Measurements from ENCODE around the gene CUX1. TPM values are rescaled to one million over a fixed set of nuclear protein-coding genes. Genes with fewer than 3 reads are reported as not detected.
A peak's percentile ranks its signal among the peaks of the same experiment; 100 is the strongest.

The CUX1 gene
- total RNA-seq, 1 experiment from 2014 or later, result 47.6 TPM

DNA sequence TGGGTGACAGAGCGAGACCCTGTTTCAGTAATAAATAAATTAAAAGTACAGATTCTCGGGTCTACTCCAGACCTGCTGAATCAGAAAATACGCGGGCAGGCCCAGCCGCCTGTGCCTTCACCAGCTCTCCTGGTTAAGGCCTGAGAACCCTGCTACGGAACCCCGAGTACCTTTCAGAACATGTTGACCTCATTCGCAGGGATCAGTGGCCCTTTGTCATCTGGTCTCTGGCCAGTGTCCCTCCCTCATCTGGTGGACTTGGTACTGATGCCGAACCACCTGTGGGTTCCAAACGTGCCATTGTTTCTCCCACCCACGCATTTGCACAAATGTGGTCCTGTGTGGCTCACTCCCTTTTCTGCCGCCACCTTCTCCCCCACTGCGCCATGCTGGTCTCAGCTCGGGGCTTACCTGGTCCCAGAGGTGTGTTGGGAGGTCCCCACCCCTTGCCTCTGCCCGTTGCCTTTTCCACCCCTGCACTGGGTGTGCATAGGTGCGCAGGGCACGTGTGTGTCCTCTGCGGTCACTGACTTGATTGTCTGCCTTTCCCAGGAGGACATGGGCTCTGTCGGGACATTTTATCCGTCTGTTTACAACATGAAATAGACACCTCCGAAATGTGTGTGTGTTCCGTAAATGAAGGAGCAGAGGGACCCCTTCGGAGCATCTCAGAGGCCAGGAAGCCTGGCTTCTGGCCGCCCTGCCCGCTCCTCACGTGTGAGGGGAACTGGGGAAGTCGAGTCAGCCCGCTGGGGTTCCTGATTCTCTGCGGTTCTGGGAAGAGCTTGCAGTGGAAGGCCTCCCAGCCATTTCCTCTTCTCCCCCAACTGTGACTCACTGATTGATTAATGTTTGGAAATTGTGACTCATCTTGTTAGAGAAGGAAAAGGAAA lies 135.2 kb downstream of the CUX1 start:
- POLR2A ChIA-PET, result interaction anchor here (0.6 to 1.0 kb wide), 2 partner anchors 11 to 112 kb away, joined by 3 read pairs; no protein-coding TSS in a partner anchor
- BruUV-seq (replicated peaks), result no TSS peak
- intact Hi-C loops (cut with micrococcal nuclease), result no loop called here
- Mint-ChIP-seq H3K4me1 (ENCODE audit: insufficient read depth, unreplicated experiment) (peaks cover 19% of the 10 kb centered on the region), H3K27me3 (ENCODE audit: insufficient read depth, unreplicated experiment) (no peaks in the 10 kb centered on the region), H3K9me3 (ENCODE audit: unreplicated experiment) (no peaks in the 10 kb centered on the region), H3K27ac (ENCODE audit: low read depth, unreplicated experiment) (peak overlapping the region; percentile 44), H3K4me3 (ENCODE audit: unreplicated experiment) (no peak overlapping the region), H3K36me3 (ENCODE audit: insufficient read depth, unreplicated experiment) (peaks cover 11% of the 10 kb centered on the region)
- DNase-seq (ENCODE audit: unreplicated experiment), result peak; percentile 64
- CTCF ChIA-PET, result no interaction called here
- TF ChIP-seq, protein P1, sequence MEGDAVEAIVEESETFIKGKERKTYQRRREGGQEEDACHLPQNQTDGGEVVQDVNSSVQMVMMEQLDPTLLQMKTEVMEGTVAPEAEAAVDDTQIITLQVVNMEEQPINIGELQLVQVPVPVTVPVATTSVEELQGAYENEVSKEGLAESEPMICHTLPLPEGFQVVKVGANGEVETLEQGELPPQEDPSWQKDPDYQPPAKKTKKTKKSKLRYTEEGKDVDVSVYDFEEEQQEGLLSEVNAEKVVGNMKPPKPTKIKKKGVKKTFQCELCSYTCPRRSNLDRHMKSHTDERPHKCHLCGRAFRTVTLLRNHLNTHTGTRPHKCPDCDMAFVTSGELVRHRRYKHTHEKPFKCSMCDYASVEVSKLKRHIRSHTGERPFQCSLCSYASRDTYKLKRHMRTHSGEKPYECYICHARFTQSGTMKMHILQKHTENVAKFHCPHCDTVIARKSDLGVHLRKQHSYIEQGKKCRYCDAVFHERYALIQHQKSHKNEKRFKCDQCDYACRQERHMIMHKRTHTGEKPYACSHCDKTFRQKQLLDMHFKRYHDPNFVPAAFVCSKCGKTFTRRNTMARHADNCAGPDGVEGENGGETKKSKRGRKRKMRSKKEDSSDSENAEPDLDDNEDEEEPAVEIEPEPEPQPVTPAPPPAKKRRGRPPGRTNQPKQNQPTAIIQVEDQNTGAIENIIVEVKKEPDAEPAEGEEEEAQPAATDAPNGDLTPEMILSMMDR (IDR thresholded peaks at IDR 0.05; ENCODE audit: unreplicated experiment), result no peak

DNA sequence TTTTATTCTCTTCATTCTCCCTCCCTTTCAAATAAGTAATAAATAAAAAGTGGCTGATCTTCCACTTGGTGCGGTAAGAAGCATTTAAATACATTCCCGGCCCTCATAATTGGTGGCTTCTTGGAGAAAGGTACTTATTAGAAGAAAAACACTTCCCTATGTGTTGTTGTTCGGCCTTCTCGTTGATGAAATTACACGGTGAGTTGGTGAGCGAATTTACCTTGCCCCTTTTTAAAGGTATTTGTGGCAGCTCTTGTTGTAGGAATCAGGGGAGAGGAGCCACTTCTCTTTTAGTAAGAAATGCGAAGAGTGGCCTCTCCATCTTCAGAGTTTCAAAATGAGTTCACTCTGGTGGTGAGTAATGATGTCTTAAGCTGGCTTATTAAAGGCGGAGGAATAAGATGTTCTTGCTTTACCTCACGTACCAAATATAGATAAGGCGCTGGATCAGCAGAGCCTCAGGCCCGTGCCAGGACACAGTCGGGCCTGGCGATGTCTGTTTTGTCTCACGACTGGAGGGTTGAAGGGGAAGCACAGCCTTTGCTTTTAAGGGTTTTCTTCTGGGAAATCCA lies 135.9 kb downstream of the CUX1 start:
- Mint-ChIP-seq H3K27me3 (ENCODE audit: insufficient read depth, unreplicated experiment) (no peaks in the 10 kb centered on the region), H3K27ac (ENCODE audit: low read depth, unreplicated experiment) (peak overlapping the region; percentile 44), H3K36me3 (ENCODE audit: insufficient read depth, unreplicated experiment) (peaks cover 11% of the 10 kb centered on the region), H3K4me1 (ENCODE audit: insufficient read depth, unreplicated experiment) (peaks cover 19% of the 10 kb centered on the region), H3K9me3 (ENCODE audit: unreplicated experiment) (no peaks in the 10 kb centered on the region), H3K4me3 (ENCODE audit: unreplicated experiment) (no peak overlapping the region)
- TF ChIP-seq, protein P1 (IDR thresholded peaks at IDR 0.05; ENCODE audit: unreplicated experiment), result no peak
- POLR2A ChIA-PET, result interaction anchor here (0.6 to 1.0 kb wide), 2 partner anchors 12 to 111 kb away, joined by 3 read pairs; no protein-coding TSS in a partner anchor
- no TSS peak for BruUV-seq (replicated peaks)
- intact Hi-C loops (cut with micrococcal nuclease), result no loop called here
- DNase-seq (ENCODE audit: unreplicated experiment), result peak; percentile 57
- CTCF ChIA-PET, result no interaction called here

DNA sequence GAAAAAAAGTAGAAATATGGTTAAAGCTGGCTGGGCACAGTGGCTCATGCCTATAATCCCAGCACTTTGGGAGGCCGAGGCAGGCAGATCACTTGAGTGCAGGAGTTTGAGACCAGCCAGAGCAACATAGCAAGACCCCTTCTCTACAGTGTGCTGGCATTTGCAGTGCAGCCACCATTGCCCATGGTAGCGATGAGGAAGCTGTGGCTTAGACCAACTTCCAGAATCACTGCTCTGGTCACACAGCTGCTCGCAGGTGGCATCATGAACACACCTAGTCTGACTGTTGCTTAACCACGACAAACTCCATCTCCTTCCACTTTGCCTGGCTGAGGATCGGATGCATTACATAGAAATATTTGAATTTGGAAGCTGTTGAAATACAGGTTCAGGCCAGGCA lies 137.1 kb downstream of the CUX1 start:
- Mint-ChIP-seq H3K4me3 (ENCODE audit: unreplicated experiment) (no peak overlapping the region), H3K9me3 (ENCODE audit: unreplicated experiment) (no peaks in the 10 kb centered on the region), H3K27ac (ENCODE audit: low read depth, unreplicated experiment) (no peak overlapping the region), H3K27me3 (ENCODE audit: insufficient read depth, unreplicated experiment) (no peaks in the 10 kb centered on the region), H3K36me3 (ENCODE audit: insufficient read depth, unreplicated experiment) (peaks cover 11% of the 10 kb centered on the region), H3K4me1 (ENCODE audit: insufficient read depth, unreplicated experiment) (peaks cover 19% of the 10 kb centered on the region)
- no TSS peak for BruUV-seq (replicated peaks)
- CTCF ChIA-PET, result no interaction called here
- no peak for DNase-seq (ENCODE audit: unreplicated experiment)
- TF ChIP-seq, protein P1 (IDR thresholded peaks at IDR 0.05; ENCODE audit: unreplicated experiment), result no peak
- POLR2A ChIA-PET, result no interaction called here
- intact Hi-C loops (cut with micrococcal nuclease), result no loop called here

DNA sequence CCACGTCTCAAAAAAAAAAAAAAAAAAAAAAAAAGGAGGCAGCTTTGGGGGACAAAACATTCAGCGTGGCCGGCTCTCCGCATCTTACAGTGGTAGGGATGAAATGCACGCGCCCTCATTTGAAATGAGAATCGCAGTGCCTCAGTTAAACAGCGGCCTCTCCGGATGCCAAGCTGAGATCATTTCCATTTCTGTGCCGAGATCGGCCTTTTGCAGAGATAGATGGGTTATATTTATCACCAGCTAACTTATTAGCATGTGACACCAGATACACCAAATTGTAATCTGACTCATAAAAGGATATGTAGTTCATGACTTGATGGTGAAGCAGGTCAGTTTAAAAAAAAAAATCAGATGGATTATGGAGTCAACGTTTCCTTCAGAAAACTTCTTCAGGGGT lies 138.7 kb downstream of the CUX1 start:
- Mint-ChIP-seq H3K27me3 (ENCODE audit: insufficient read depth, unreplicated experiment) (no peaks in the 10 kb centered on the region), H3K27ac (ENCODE audit: low read depth, unreplicated experiment) (no peak overlapping the region), H3K36me3 (ENCODE audit: insufficient read depth, unreplicated experiment) (peaks cover 18% of the 10 kb centered on the region), H3K4me1 (ENCODE audit: insufficient read depth, unreplicated experiment) (peaks cover 11% of the 10 kb centered on the region), H3K4me3 (ENCODE audit: unreplicated experiment) (no peak overlapping the region), H3K9me3 (ENCODE audit: unreplicated experiment) (no peaks in the 10 kb centered on the region)
- POLR2A ChIA-PET, result interaction anchor here (0.6 kb wide), 1 partner anchor 87 kb away, joined by 3 read pairs; no protein-coding TSS in a partner anchor
- DNase-seq (ENCODE audit: unreplicated experiment), result no peak
- TF ChIP-seq, protein P1 (IDR thresholded peaks at IDR 0.05; ENCODE audit: unreplicated experiment), result no peak
- BruUV-seq (replicated peaks), result no TSS peak
- intact Hi-C loops (cut with micrococcal nuclease), result no loop called here
- CTCF ChIA-PET, result no interaction called here
